Fibroblast of peridontal ligament (primary cell): ENCODE results near the gene ATP2B2.
"Not testable (repeated sequence)": the region's sequence is repeated elsewhere in the genome, so short reads cannot be mapped to it uniquely, and the experiment has no call there.

Experiments
- DNase-seq: peaks from one replicate; pipeline ENCODE4 v3.0.0-alpha.2; 2010; ENCODE audit errors: extremely low read depth

The ATP2B2 gene

GRCh38 chr3:10382892-10383849, 122.2 kb downstream of the ATP2B2 start:
- no peak for DNase-seq

DNA sequence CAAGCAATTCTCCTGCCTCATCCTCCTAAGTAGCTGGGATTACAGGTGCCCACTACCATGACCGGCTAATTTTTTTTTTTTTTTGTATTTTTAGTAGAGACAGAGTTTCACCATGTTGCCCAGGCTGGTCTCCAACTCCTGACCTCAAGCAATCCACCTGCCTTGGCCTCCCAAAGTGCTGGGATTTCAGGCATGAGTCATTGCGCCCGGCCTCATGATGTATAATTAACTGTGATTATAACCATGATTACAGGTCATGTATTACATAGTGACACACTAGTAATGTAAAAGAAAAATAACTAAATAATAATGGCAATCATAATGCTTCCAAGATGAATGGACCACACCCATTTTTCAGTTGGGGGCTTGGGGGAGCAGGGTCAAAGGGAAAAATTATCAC, 122.9 kb downstream of the ATP2B2 start:
- DNase-seq: not testable (repeated sequence)

- DNase-seq: no peak
Observed at GRCh38 chr3:10381336-10381735, 124.0 kb downstream of the ATP2B2 start.

- DNase-seq: peak; percentile 40
Observed at GRCh38 chr3:10380906-10381305, 124.5 kb downstream of the ATP2B2 start.

- DNase-seq: no peak
Observed at GRCh38 chr3:10379961-10380360, 125.4 kb downstream of the ATP2B2 start.

DNA sequence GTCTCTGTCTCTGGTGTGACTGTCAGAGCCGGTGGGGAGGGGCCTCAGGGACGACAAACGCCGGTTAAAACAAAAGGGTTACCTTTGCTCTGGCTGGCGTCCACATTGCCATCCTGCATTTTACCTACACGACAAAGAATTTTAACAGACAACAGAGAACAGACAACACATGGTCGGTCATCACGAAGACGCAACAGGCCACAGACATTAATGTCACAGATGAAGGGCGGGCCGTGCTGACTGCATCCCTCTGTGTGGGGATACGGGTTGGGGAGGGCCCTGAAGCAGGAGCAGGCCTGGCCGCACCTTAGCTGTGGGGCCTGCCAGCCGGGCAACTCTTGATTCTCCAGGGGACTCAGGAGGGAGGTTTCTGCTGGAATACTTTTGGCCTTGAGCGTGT, 126.2 kb downstream of the ATP2B2 start:
- no peak for DNase-seq

GRCh38 chr3:10378742-10379141, 126.6 kb downstream of the ATP2B2 start:
- DNase-seq: no peak

DNA sequence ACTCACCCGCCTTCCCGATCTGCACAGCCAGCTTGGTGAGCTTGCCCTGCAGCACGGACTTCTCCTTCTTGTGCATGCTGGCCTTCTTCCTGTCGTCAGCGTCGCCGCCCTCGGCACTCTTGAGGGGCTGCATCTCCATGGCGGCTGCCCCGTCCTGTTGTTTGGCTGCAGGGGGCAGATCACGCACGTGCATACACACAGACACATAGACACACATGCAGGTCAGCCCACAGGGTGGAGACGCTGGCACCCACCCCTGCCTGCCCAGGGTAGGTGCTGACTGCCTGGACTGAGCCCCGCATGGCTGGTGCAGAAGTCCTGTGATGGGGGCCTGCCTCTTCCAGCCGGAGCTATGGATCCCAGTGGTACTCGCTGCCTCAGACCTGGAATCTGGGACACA, 127.1 kb downstream of the ATP2B2 start:
- no peak for DNase-seq

- no peak for DNase-seq
Observed at GRCh38 chr3:10377148-10377725, 128.1 kb downstream of the ATP2B2 start.

DNA sequence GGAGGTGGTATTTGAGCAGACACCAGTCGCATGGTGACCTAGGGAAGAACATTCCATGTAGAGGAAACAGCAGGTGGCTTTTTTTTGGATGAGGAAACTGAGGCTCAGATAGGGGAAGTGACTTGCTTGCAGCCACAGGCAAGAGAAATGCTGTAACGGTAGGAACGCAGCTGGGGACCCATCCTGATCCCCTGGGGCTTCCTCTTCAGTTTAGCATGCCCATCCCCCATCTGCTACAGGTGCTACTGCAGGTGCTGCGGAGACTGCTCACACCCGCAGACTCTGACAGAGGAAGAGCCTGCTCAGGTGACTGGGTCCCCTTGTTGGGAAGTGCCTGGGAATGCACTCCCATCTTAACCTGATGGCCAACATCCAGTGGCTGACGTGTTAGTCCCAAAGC, 129.0 kb downstream of the ATP2B2 start:
- DNase-seq: no peak

- no peak for DNase-seq
Observed at GRCh38 chr3:10375296-10376053, 129.9 kb downstream of the ATP2B2 start.

DNA sequence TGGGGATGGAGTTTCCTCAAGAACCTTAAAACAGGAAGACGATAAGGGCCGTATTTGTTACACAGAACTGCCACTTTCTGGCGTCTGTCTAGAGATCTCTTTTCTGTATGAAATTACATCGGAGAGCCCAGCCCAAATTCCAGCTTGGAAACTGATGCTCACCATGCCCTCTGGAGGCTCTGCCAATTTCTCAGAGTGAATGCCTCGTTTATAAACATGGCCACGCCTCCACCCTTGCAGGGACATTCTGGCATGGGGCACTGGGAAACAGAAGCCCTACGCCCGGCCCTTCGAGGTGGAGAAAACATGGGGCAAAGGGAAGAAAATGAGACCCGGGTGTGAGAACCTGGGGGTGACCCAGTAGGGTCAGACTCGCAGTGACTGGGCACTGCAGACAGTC, 131.1 kb downstream of the ATP2B2 start:
- peak; percentile 50 for DNase-seq

DNA sequence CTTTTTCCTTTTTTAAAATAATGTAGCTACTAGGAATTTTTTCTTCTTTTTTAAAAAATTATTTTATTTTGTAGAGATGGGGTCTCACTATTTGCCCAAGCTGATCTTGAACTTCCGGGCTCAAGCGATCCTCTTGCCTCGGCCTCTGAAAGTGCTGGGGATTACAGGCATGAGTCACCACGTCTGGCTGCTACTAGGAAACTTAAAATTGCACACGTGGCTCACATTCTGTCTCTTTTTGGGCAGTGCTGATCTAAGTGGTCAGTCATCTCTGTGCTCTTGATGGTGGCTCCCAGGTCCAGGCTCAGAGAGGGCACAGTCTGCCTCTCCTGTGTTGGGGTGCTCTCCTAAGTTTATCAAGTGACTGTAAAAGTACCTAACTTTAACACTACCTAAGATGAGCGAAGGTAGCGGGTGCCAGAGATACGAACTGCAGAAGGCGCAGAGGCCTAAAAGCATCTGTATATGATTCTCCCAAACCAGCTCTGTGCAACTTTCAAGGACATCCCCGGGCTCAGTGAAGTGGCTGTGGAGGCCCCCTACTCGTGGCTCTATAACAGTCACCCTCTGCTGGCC, 131.6 kb downstream of the ATP2B2 start:
- DNase-seq: peak; percentile 58

DNA sequence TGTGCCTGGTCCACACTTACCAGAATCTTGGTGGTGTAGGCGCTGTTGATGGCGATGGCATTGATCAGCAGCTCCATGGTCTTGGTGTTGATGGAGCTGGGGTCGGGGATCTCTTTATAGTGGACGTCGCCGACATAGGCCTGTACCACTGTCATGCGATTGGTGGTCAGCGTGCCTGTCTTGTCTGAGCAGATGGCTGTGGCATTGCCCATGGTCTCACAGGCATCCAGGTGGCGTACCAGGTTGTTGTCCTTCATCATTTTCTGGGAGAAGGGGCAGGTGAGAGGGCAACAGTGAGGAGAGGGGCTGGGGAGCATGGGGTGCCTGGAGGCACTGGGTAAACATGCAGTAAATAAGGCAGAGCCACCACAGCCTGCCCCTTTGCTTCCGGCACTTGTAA, 133.6 kb downstream of the ATP2B2 start:
- no peak for DNase-seq

DNA sequence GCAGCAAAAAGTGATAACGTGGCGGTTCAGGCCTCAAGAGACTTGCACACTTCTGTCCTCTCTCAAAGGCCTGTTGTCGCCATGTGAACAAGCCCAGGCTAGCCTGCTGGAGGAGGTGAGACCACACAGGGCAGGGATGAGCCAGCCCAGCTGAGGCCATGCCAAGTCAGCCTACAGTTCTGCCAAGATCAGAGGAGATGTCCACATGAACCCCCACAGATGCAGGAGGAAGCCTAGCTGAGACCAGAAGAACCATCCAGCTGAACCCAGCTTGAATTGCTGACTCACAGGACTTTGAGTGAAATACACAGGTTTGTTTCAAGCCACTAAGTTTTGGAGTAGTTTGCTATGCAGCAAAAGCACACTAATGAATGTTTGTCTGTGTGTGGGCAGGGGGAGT, 134.2 kb downstream of the ATP2B2 start:
- DNase-seq: no peak

GRCh38 chr3:10370429-10370828, 135.0 kb downstream of the ATP2B2 start:
- peak; percentile 64 for DNase-seq

GRCh38 chr3:10368512-10368911, 136.9 kb downstream of the ATP2B2 start:
- DNase-seq: no peak

DNA sequence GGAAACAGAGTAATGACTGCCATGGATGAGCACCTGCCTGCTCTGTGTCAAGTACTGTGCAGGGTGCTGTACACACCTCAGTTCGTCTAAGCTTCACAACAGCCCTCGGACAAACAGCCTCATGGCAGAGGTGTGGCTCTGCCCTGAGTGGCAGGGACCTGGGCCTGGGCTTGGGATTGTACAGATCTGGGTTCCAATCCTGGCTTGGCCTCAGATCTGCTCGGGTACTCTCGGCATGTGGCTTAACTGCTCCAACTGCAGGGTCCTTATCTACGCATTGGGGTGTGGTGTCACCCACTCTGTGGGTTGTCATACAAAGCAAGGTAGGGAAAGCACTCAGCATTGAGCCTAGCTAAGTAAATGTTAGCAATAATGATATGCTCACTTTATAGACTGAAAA, 137.9 kb downstream of the ATP2B2 start:
- no peak for DNase-seq

DNA sequence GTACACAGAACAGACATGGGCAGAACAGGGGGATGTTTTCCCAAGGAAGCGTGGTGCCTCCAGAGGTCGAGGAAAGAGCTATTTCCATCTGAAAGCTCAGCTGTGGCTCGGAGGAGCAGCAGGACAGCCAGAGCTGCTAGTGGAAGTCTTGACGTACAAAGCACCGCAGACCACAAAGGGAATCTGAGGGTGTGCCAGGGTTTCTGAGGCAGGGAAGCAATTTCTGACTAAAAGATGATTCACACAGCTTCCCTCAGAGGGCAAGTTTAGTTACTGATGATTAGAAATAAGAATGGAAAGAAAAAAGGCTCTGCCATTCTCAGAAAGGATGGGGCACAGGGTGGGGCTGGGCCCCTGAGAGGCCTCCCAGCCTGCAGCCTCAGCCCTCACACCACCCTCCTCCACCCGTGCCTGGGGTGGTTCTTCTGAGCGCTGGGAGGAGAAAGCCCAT, 138.7 kb downstream of the ATP2B2 start:
- peak; percentile 99 for DNase-seq

DNA sequence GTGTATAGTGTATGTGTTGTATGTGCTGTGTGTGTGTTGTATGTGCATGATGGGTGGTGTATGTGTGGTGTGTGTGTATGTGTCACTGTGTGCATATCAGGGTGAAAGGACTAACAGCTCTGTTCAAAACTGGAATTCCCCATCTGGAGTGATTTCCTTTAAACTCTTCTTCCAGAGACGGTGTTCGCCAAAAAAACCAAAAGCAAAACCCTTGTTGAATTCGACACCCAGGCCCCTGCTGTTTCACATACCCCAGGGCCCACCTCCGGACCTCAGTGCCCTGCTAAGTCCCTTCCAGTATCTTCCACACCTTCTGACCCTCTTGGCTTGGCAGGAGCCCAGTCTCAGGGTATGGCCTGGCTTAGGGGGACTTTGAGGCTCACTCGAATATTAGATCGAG, 139.6 kb downstream of the ATP2B2 start:
- peak; percentile 53 for DNase-seq

DNA sequence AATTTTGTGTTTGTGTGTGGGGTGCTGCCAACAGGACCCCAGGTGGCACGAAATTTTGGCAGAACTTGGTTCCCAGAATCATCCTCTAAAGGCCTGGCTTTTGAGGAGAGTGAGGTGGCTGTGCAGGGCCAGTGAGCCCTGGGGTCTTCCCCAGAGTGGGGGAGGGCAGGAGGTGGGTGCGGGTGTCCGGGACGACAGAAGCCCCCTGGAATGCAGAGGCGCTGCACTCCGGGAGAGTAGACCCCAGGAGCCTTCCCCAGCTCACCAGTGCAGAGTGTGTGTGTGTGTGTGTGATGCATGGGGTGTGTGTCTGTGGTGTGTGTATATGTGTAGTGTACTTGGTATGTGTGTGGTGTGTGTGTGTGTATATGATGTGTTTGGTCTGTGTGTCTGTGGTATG, 140.1 kb downstream of the ATP2B2 start:
- DNase-seq: no peak

GRCh38 chr3:10364806-10365205, 140.6 kb downstream of the ATP2B2 start:
- no peak for DNase-seq
